Loucy (cell line): ENCODE results near the gene NFE2.
"Not testable (repeated sequence)": the region's sequence is repeated elsewhere in the genome, so short reads cannot be mapped to it uniquely, and the experiment has no call there.

Experiments
- CTCF ChIP-seq: fragments of 200-600 bp; sonication (generic); conservative IDR thresholded peaks from 2 replicates; pipeline ENCODE4 v1.5.1; 2014; ENCODE audit warnings: mild to moderate bottlenecking, antibody characterized with exemption, low read length
- EZH2phosphoT487 ChIP-seq: fragments of 200-600 bp; IDR thresholded peaks from 2 replicates; pipeline ENCODE4 v1.6.1; 2018; ENCODE audit warnings: antibody characterized with exemption, mild to moderate bottlenecking, moderate library complexity, borderline replicate concordance

- TF ChIP-seq CTCF, EZH2phosphoT487: not testable (repeated sequence)
Observed at GRCh38 chr12:54281261-54281638, 19.6 kb downstream of the NFE2 start.
